Kasumi-1 (cell line): ENCODE measurements around the gene GFPT2.

Experiments used
- DNase-seq, 2 experiments: peaks; one replicate each; lab custom pipeline; 2025; lab: John Stamatoyannopoulos, UW

Gene GFPT2

DNA sequence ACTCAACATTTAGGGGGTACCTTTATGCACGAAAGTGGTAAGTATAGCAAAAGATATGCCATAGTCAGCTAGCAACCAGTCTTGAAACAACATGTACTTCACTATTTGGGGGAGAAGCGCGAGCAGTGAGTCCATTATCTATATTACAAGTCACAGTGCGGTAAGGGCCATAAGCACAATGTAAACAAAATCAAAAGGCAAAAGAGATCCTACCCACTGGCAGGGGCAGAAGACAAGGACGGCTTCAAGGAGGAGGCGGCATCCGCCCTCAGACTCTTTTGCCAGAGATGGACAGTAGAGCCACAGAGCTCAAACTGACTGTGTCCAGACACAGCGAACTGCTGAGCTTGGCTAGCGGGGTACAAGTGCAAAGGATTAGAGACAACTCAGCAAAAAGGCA, 70.9 kb downstream of the GFPT2 start:
- no peak for DNase-seq

- DNase-seq, result no peak
These were observed 71.4 kb downstream of the GFPT2 start for GRCh38 chr5:180281706-180282105.

DNA sequence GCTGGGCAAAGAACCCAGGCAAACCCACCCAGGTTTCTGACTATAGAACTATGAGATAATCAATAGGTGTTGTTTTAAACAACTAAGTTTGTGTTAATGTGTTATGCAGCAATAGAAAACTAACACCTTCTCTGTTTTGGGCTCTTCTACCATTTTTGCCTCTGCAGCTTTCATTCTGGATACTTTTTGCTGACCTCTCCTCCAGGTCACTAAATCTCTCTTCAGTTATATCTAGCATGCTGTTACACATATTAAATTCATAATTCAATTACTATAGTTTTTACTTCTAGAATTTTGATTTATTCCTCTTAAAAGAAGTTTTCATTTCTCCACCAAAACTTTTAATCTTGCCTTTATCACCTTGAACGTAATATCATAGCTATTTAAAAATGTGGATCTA, 78.4 kb downstream of the GFPT2 start:
- DNase-seq, result no peak

- DNase-seq, result peak in 1 of 2 experiments; percentile 10
These were observed 81.9 kb downstream of the GFPT2 start for GRCh38 chr5:180271221-180271620.

- no peak for DNase-seq
These were observed 93.9 kb downstream of the GFPT2 start for GRCh38 chr5:180259260-180259611.

GRCh38 chr5:180253036-180253824, 99.9 kb downstream of the GFPT2 start:
- DNase-seq, result no peak

DNA sequence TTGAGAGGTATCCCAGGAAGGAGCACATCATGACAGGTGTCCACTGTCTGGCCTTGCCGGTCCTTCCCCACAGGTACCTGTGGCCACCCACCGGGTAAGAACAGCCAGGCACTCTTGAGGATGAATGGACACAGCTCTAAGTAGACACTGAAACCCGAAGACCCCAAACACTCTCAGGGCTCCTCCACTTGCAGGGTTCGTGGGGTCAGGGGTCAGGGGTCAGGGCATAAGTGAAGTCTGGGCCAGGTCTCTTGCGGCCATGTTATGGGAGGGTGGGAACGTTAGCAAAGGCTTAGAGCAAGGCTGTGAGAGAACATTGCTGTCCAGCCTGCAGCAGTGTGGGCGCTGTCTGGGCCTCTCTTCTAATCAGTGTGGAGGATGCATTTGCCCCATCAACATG, 101.2 kb downstream of the GFPT2 start:
- no peak for DNase-seq

DNA sequence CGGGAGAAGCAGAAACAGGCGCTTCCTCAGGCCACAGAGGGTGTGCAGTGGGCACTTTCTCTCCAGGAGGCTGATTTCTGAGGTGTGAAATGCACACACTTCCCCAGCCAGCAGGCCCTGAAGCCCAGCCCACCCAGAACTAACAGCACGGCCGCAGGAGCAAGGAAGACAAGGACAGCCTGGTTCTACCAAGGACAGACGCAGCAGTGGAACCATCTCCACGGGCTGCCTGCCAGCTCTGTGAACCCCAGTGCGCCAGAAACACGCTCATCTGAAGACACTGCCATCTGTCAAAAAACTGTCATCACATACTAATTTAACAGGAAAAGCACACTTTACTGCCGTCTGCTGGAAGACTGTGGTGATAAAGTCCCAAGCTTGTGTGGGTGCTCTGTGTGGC, 102.0 kb downstream of the GFPT2 start:
- no peak for DNase-seq
